Posterior vena cava (tissue), 2 donors: ENCODE data around the gene PSMB5. TPM values are rescaled to one million over a fixed set of nuclear protein-coding genes. Genes with fewer than 3 reads are reported as not detected.

ENCODE experiments used
- DNase-seq: peaks from one replicate; pipeline ENCODE4 v3.0.0-alpha.2; 2020; ENCODE audit warnings: low spot score
- intact Hi-C, 2 donors: fragments of 100-400 bp; cut with DNase I; formaldehyde crosslinking; loops; one replicate each; pipeline versions ENCODE4 v1.14.1 to v1.14.2; 2022 to 2023
- total RNA-seq, 2 donors: library from RNA; stranded (reverse); fragmentation: NEBNext Ultra II Directional; extraction: Animal tissue kit (Norgen Biotek cat#: 25700); gene quantifications; one replicate each; pipeline ENCODE4 v1.2.1, GENCODE V29; 2021
- donor health status: DM: yes; HTN: yes; CAD: no.
- donor health status: DM: yes; HTN: yes; CAD: no.

PSMB5 gene
- total RNA-seq, 2 donors from 2014 or later, result 71.5 to 78.8 TPM

- DNase-seq, result peak; percentile 81
- intact Hi-C loops, result no loop called here
These were observed 53.4 kb downstream of the PSMB5 start for GRCh38 chr14:22981090-22981875.

DNA sequence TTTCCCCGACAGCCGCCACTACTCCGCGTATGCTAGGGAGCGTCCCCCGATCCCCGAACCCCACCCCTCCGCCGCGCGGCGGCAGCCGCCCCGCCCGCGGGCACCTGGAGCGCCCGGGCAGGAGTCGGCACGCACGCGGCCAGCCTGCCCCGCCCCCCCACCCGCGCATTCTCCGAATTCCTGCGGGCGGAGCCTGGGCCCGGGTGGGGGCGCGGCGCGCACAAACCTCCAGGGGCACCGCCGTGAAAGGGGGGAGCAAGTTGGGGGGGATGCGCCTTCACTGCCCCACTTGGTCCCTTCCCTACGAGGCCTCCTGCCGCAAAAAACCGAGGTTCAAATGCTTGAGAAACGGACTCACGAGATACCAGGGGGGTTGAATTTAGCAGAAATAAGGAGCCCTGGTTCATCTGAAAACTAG, 54.0 kb downstream of the PSMB5 start:
- no peak for DNase-seq
- intact Hi-C loops, result no loop called here

- DNase-seq, result no peak
- intact Hi-C loops, result loop anchor here in 1 of 2 donors (5.0 kb wide), 1 partner anchor 43 kb away; no protein-coding TSS in a partner anchor
These were observed 54.8 kb downstream of the PSMB5 start for GRCh38 chr14:22979748-22980392.

GRCh38 chr14:22978981-22979671, 55.6 kb downstream of the PSMB5 start:
- peak; percentile 64 for DNase-seq

DNA sequence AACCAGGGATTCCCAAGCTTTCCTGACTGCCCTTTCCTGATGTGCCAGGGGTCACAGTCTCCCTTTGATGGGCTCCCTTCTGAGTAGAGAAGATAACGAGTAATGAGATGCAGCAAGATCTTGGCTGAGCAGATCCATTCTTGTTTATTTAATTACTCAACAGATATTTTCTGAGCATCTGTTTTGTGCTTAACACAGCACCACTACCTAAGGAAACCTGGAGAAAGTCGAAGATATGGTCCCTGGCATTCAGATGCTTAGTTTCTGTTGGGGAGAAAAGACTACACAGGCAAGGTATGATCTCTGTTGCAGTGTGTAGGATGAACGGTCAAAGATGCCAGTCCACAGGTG, 56.2 kb downstream of the PSMB5 start:
- no peak for DNase-seq
- intact Hi-C loops, result loop anchor here in 1 of 2 donors (5.0 kb wide), 1 partner anchor 41 kb away; no protein-coding TSS in a partner anchor

More at GRCh38 chr14:22978981-22979671, 55.6 kb downstream of the PSMB5 start:
- intact Hi-C loops, result loop anchor here in 1 of 2 donors (5.0 kb wide), 1 partner anchor 42 kb away; no protein-coding TSS in a partner anchor

- intact Hi-C loops, result loop anchor here (1.0 to 5.0 kb wide), 2 partner anchors 31 to 41 kb away; no protein-coding TSS in a partner anchor
- peak; percentile 81 for DNase-seq
These were observed 56.8 kb downstream of the PSMB5 start for GRCh38 chr14:22977684-22978486.

DNA sequence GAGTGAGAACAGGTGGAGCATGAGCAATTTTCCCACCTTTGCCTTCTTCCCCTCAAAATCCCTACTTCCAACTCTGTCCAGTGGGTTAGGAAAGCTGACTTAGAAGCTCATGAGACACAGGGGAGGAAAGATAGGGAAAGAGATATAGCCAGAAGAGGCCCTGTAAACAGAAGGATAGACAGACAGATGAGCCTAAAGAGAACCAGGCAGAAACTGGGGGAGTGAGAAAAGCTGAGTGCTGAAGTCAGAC, 57.3 kb downstream of the PSMB5 start:
- intact Hi-C loops, result loop anchor here (1.0 to 5.0 kb wide), 2 partner anchors 30 to 40 kb away; no protein-coding TSS in a partner anchor
- DNase-seq, result no peak

- no peak for DNase-seq
- intact Hi-C loops, result loop anchor here (1.0 to 5.0 kb wide), 2 partner anchors 30 to 40 kb away; no protein-coding TSS in a partner anchor
These were observed 57.9 kb downstream of the PSMB5 start for GRCh38 chr14:22976620-22977433.

Other genes with a start within 250 kb of the PSMB5 start
- gene SLC7A7, start 219.5 kb downstream of the PSMB5 start, total RNA-seq, result 10 to 100 TPM; 11.4 to 17.5 TPM
- 10 to 100 TPM; 58.5 to 58.9 TPM for gene MRPL52, start 205.0 kb downstream of the PSMB5 start, total RNA-seq
- 100 to 1,000 TPM; 229 to 234 TPM for gene MMP14, start 198.3 kb downstream of the PSMB5 start, total RNA-seq
- gene LRP10, start 163.2 kb downstream of the PSMB5 start, total RNA-seq, result 100 to 1,000 TPM; 129 to 139 TPM
- under 1 TPM; 0.23 to 0.43 TPM for gene REM2, start 151.7 kb downstream of the PSMB5 start, total RNA-seq
- gene RBM23, start 115.8 kb downstream of the PSMB5 start, total RNA-seq, result 10 to 100 TPM; 53.8 to 62.2 TPM
- 10 to 100 TPM; 44.9 to 45.9 TPM for gene PRMT5, start 105.5 kb downstream of the PSMB5 start, total RNA-seq
- gene HAUS4, start 77.8 kb downstream of the PSMB5 start, total RNA-seq, result 10 to 100 TPM; 18.0 to 29.2 TPM
- gene AJUBA, start 52.3 kb downstream of the PSMB5 start, total RNA-seq, result 1 to 10 TPM; 5.1 to 6.4 TPM
- 1 to 10 TPM; 3.8 to 5.7 TPM for gene C14orf93, start 24.8 kb downstream of the PSMB5 start, total RNA-seq
- gene PSMB11, start 7.3 kb upstream of the PSMB5 start, total RNA-seq, result not detected
- gene CDH24, start 22.6 kb upstream of the PSMB5 start, total RNA-seq, result 1 to 10 TPM; 1.8 to 2.9 TPM
- gene ACIN1, start 60.2 kb upstream of the PSMB5 start, total RNA-seq, result 100 to 1,000 TPM in 1 of 2 donors, 10 to 100 TPM in 1; 85.9 to 112 TPM
- 10 to 100 TPM; 35.2 to 38.7 TPM for gene C14orf119, start 60.6 kb upstream of the PSMB5 start, total RNA-seq
- not detected for gene CIROP, start 70.1 kb upstream of the PSMB5 start, total RNA-seq
- gene CEBPE, start 84.4 kb upstream of the PSMB5 start, total RNA-seq, result under 1 TPM in 1 of 2 donors, not detected in 1; 0.19 TPM
- 10 to 100 TPM; 17.4 to 31.0 TPM for gene SLC7A8, start 148.8 kb upstream of the PSMB5 start, total RNA-seq
- not detected for gene RNF212B, start 203.0 kb upstream of the PSMB5 start, total RNA-seq